ENCODE results near the gene GDPD5.

Gene GDPD5

DNA sequence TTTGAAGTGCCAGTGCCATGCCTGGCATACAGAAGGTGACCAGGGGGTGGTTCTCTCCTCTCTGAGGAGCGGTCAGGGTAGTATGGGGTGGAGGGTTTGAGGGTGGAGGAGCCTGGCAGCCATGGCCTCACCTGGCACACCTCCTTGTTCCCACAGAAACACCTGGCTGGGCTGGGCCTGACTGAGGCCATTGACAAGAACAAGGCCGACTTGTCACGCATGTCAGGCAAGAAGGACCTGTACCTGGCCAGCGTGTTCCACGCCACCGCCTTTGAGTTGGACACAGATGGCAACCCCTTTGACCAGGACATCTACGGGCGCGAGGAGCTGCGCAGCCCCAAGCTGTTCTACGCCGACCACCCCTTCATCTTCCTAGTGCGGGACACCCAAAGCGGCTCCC lies 45.9 kb upstream of the GDPD5 start:
- no peaks in the 10 kb centered on the region for H3K36me3 ChIP-seq (ENCODE audit: insufficient read depth, low read length)
- no peaks in the 10 kb centered on the region for H3F3A ChIP-seq (ENCODE audit: insufficient read depth, low read length)
- H3K79me2 ChIP-seq (ENCODE audit: insufficient read depth, low read length): no peaks in the 10 kb centered on the region

DNA sequence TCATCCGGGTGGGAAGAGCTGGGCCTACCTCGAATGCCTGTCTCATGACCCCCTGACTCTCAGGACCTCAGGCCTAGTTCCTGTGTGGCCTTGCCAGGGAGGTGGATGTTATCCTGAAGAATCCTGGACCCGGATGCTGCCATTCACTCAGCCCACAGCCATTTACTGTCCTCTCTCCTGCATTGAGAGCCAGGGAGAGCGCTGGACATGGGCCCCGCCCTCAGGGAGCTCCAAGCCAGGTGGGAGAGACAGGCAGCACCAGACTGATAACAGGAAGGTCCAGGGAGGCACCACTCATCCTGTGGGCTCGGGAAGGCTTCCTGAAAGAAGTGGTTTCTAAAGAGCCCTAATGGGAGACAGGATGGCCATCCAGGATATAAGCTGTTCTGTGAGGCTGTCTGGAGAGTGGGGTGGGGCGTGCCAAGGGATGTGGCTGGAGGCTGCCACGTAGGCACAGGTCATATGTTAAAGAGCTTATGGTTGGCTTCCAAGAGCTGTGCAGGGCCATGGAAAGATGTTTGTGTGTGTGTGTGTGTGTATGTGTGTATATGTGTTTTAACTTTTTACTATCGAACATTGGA lies 44.9 kb upstream of the GDPD5 start:
- no peaks in the 10 kb centered on the region for H3K9me2 ChIP-seq (ENCODE audit: low read depth, low read length)

More for the DNA sequence above, 45.9 kb upstream of the GDPD5 start:
- Histone ChIP-seq H3K27ac (ENCODE audit: low read depth, low read length, poor library complexity, severe bottlenecking) (no peak overlapping the region), H3K4me1 (ENCODE audit: insufficient read depth, low read length, severe bottlenecking) (no peaks in the 10 kb centered on the region), H4K20me1 (ENCODE audit: insufficient read depth, low read length) (no peaks in the 10 kb centered on the region), H3K9me3 (ENCODE audit: low read length) (no peaks in the 10 kb centered on the region), H2AFZ (ENCODE audit: low read length) (no peak overlapping the region), H3K9ac (ENCODE audit: low read length) (no peak overlapping the region), H3K4me3 (ENCODE audit: low read depth, low read length, poor library complexity, severe bottlenecking) (no peak overlapping the region), H3K4me2 (ENCODE audit: low read length) (no peak overlapping the region), H3K27me3 (ENCODE audit: insufficient read depth, low read length) (no peaks in the 10 kb centered on the region), H3K9me2 (ENCODE audit: low read depth, low read length) (no peaks in the 10 kb centered on the region)
- TF ChIP-seq EZH2 (IDR thresholded peaks at IDR 0.05; ENCODE audit: borderline replicate concordance, low read length) (no peak), CTCF (IDR thresholded peaks at IDR 0.05; ENCODE audit: low read length) (no peak)

DNA sequence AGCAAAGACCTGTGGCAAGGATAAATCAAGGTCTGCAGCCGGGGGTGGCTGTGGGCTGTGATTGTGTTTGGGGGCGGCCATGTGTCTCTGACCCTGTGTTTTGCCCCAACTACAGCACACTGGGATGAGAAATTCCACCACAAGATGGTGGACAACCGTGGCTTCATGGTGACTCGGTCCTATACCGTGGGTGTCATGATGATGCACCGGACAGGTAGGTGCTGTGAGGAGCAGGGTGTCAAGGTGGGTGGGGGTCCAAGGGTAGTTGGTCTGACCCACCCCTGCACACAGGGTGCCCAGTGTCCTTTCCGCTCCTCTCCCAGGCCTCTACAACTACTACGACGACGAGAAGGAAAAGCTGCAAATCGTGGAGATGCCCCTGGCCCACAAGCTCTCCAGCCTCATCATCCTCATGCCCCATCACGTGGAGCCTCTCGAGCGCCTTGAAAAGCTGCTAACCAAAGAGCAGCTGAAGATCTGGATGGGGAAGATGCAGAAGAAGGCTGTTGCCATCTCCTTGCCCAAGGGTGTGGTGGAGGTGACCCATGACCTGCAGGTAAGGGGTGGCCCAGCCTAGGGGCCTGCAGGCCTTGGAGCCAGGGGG lies 43.0 kb upstream of the GDPD5 start:
- Histone ChIP-seq H3K4me2 (ENCODE audit: low read length) (no peak overlapping the region), H3K9me2 (ENCODE audit: low read depth, low read length) (no peaks in the 10 kb centered on the region), H3K79me2 (ENCODE audit: insufficient read depth, low read length) (no peaks in the 10 kb centered on the region), H3K4me1 (ENCODE audit: insufficient read depth, low read length, severe bottlenecking) (no peaks in the 10 kb centered on the region), H3K9me3 (ENCODE audit: low read length) (no peaks in the 10 kb centered on the region), H3K9ac (ENCODE audit: low read length) (no peak overlapping the region), H3K36me3 (ENCODE audit: insufficient read depth, low read length) (no peaks in the 10 kb centered on the region), H3K27ac (ENCODE audit: low read depth, low read length, poor library complexity, severe bottlenecking) (no peak overlapping the region), H3F3A (ENCODE audit: insufficient read depth, low read length) (no peaks in the 10 kb centered on the region), H3K4me3 (ENCODE audit: low read depth, low read length, poor library complexity, severe bottlenecking) (no peak overlapping the region), H4K20me1 (ENCODE audit: insufficient read depth, low read length) (no peaks in the 10 kb centered on the region), H2AFZ (ENCODE audit: low read length) (no peak overlapping the region), H3K27me3 (ENCODE audit: insufficient read depth, low read length) (no peaks in the 10 kb centered on the region)
- no peak for TF ChIP-seq EZH2 (IDR thresholded peaks at IDR 0.05; ENCODE audit: borderline replicate concordance, low read length)
- no peak for TF ChIP-seq CTCF (IDR thresholded peaks at IDR 0.05; ENCODE audit: low read length)

More for the DNA sequence above, 44.9 kb upstream of the GDPD5 start:
- H3K9me3 ChIP-seq (ENCODE audit: low read length): no peaks in the 10 kb centered on the region
- no peaks in the 10 kb centered on the region for H4K20me1 ChIP-seq (ENCODE audit: insufficient read depth, low read length)
- H3K79me2 ChIP-seq (ENCODE audit: insufficient read depth, low read length): no peaks in the 10 kb centered on the region
- H3F3A ChIP-seq (ENCODE audit: insufficient read depth, low read length): no peaks in the 10 kb centered on the region
- TF ChIP-seq EZH2 (IDR thresholded peaks at IDR 0.05; ENCODE audit: borderline replicate concordance, low read length) (no peak), CTCF (IDR thresholded peaks at IDR 0.05; ENCODE audit: low read length) (no peak)
- H3K27me3 ChIP-seq (ENCODE audit: insufficient read depth, low read length): no peaks in the 10 kb centered on the region
- no peak overlapping the region for H2AFZ ChIP-seq (ENCODE audit: low read length)
- H3K4me3 ChIP-seq (ENCODE audit: low read depth, low read length, poor library complexity, severe bottlenecking): no peak overlapping the region
- no peak overlapping the region for H3K9ac ChIP-seq (ENCODE audit: low read length)
- no peaks in the 10 kb centered on the region for H3K4me1 ChIP-seq (ENCODE audit: insufficient read depth, low read length, severe bottlenecking)
- H3K4me2 ChIP-seq (ENCODE audit: low read length): no peak overlapping the region
- no peak overlapping the region for H3K27ac ChIP-seq (ENCODE audit: low read depth, low read length, poor library complexity, severe bottlenecking)
- no peaks in the 10 kb centered on the region for H3K36me3 ChIP-seq (ENCODE audit: insufficient read depth, low read length)
